ENCODE results near the gene NCKAP5. TPM values are rescaled to one million over a fixed set of nuclear protein-coding genes. Genes with fewer than 3 reads are reported as not detected.
A peak's percentile ranks its signal among the peaks of the same experiment; 100 is the strongest.

Gene NCKAP5
- total RNA-seq, 1 experiment from 2014 or later = 3.2 TPM

DNA sequence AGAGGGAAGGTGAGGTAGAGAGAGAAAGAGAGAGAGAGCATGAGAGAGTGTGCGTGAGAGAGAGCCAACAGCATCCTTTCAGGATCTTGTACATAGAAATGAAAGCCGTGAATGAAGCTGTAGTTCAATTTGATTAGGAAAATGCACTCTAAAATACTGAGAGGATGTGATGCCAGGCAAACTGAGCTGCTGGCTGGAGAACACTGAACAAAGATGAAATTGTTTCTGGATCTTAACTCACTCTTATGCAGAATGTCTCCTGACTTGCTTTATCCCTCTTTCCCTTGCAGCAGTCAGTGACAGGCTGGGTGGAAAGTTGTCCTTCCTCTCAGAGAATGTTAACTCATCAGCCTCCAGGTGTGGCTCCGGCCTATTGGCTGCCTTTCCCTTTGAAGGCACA is 908.9 kb downstream of the NCKAP5 start:
- H3K4me1 ChIP-seq (ENCODE audit: insufficient read depth, low read length) = peaks cover 5% of the 10 kb centered on the region; the same call in 1 of the 2 replicates
- BruUV-seq (replicated peaks) = no TSS peak
- DNase-seq (no peak), ATAC-seq (no peak)
- H2AFZ ChIP-seq (ENCODE audit: low read length) = no peak overlapping the region
- no peaks in the 10 kb centered on the region for H3K79me2 ChIP-seq (ENCODE audit: low read length)
- no peaks in the 10 kb centered on the region for H3K36me3 ChIP-seq (ENCODE audit: low read depth, low read length)
- no peaks in the 10 kb centered on the region for H3K27me3 ChIP-seq (ENCODE audit: low read length)
- CTCF ChIA-PET = no interaction called here
- POLR2A ChIA-PET (ENCODE audit: unreplicated experiment) = interaction anchor here (0.6 kb wide), 2 partner anchors 171 to 307 kb away, joined by 3 to 5 read pairs; no protein-coding TSS in a partner anchor
- H3F3A ChIP-seq (ENCODE audit: low read length, unreplicated experiment) = no peaks in the 10 kb centered on the region
- H3K9ac ChIP-seq (ENCODE audit: low read length) = no peak overlapping the region
- H3K9me2 ChIP-seq (replicated peaks; ENCODE audit: low read length) = no peaks in the 10 kb centered on the region
- H3K4me2 ChIP-seq (ENCODE audit: low read length) = no peak overlapping the region
- TF ChIP-seq EZH2 (IDR thresholded peaks at IDR 0.05; ENCODE audit: low read length, unreplicated experiment) = no peak
- TF ChIP-seq, protein P1, sequence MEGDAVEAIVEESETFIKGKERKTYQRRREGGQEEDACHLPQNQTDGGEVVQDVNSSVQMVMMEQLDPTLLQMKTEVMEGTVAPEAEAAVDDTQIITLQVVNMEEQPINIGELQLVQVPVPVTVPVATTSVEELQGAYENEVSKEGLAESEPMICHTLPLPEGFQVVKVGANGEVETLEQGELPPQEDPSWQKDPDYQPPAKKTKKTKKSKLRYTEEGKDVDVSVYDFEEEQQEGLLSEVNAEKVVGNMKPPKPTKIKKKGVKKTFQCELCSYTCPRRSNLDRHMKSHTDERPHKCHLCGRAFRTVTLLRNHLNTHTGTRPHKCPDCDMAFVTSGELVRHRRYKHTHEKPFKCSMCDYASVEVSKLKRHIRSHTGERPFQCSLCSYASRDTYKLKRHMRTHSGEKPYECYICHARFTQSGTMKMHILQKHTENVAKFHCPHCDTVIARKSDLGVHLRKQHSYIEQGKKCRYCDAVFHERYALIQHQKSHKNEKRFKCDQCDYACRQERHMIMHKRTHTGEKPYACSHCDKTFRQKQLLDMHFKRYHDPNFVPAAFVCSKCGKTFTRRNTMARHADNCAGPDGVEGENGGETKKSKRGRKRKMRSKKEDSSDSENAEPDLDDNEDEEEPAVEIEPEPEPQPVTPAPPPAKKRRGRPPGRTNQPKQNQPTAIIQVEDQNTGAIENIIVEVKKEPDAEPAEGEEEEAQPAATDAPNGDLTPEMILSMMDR (conservative IDR thresholded peaks at IDR 0.05; ENCODE audit: low read depth, low read length) = no peak
- no peak for TF ChIP-seq EZH2phosphoT487 (IDR thresholded peaks at IDR 0.05; ENCODE audit: borderline replicate concordance, low read length)
- H3K27ac ChIP-seq (ENCODE audit: low read length) = no peak overlapping the region
- no peak overlapping the region for H3K4me3 ChIP-seq (ENCODE audit: low read length)
- no peaks in the 10 kb centered on the region for H4K20me1 ChIP-seq (ENCODE audit: low read length)
- intact Hi-C loops (cut with micrococcal nuclease) = no loop called here
- no peaks in the 10 kb centered on the region for H3K9me3 ChIP-seq (ENCODE audit: low read length)

DNA sequence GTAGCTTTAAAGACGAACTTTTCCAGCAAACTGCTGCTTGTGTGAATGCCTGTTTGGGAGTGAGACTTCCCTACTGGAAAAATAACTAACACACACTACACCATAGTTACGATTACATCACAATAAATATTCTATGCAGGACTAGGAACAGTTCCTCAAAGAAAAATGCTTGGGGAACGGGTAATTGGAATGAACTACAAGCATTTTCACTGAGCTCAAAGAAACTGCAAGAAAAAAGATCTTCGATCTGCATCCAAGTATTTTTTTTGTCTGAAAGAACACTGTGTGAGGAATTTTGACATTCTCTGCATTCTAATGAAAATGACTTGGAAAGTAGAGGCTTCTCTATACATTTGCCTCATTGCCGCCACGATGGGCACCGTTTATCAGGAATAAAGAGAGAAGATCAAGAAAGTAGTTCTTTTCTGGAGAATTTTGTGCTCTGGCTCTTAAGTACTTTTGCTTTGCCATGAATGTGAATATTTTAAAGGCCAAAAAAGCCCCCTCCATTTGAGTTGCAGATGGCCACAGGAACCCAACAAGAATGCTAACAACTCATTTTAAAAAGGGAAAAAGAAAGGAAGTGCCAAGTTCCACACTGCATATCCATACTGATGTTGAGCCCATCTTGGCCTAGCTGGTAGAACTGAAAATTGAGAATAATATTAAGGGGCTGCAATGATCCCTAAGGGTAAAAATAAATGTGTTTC is 911.8 kb downstream of the NCKAP5 start:
- Histone ChIP-seq H3K27ac (ENCODE audit: low read length) (no peak overlapping the region), H4K20me1 (ENCODE audit: low read length) (no peaks in the 10 kb centered on the region), H2AFZ (ENCODE audit: low read length) (no peak overlapping the region), H3K4me1 (ENCODE audit: insufficient read depth, low read length) (peaks cover 5% of the 10 kb centered on the region; the same call in 1 of the 2 replicates), H3K79me2 (ENCODE audit: low read length) (no peaks in the 10 kb centered on the region), H3K9ac (ENCODE audit: low read length) (no peak overlapping the region), H3K36me3 (ENCODE audit: low read depth, low read length) (no peaks in the 10 kb centered on the region), H3K9me3 (ENCODE audit: low read length) (no peaks in the 10 kb centered on the region), H3K4me3 (ENCODE audit: low read length) (no peak overlapping the region), H3K9me2 (replicated peaks; ENCODE audit: low read length) (no peaks in the 10 kb centered on the region), H3K27me3 (ENCODE audit: low read length) (no peaks in the 10 kb centered on the region), H3K4me2 (ENCODE audit: low read length) (no peak overlapping the region), H3F3A (ENCODE audit: low read length, unreplicated experiment) (no peaks in the 10 kb centered on the region)
- no TSS peak for BruUV-seq (replicated peaks)
- TF ChIP-seq, protein P1 (conservative IDR thresholded peaks at IDR 0.05; ENCODE audit: low read depth, low read length) = no peak
- TF ChIP-seq EZH2 (IDR thresholded peaks at IDR 0.05; ENCODE audit: low read length, unreplicated experiment) (no peak), EZH2phosphoT487 (IDR thresholded peaks at IDR 0.05; ENCODE audit: borderline replicate concordance, low read length) (no peak)
- ATAC-seq (no peak), DNase-seq (no peak)
- ChIA-PET POLR2A (ENCODE audit: unreplicated experiment) (no interaction called here), CTCF (no interaction called here)
- intact Hi-C loops (cut with micrococcal nuclease) = no loop called here

DNA sequence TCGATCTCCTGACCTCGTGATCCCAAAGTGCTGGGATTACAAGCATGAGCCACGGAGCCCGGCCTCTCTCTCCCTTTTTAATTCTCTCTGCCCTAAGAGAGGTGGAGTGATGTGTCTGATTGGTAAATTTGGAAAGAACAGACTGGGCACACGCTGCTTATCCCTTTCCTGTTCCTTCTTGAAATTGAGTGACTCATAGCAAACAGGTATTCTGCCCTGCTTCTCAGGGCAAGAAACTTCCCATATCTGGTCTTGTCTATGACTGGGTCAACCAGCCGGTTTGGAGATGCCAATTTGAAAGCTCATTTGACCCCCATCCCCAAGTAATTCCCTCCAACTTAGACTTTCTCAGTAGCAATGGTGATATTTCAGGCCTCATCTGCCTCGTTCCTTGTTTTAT is 913.3 kb downstream of the NCKAP5 start:
- H3K79me2 ChIP-seq (ENCODE audit: low read length) = no peaks in the 10 kb centered on the region
- no peaks in the 10 kb centered on the region for H3K36me3 ChIP-seq (ENCODE audit: low read depth, low read length)
- H3F3A ChIP-seq (ENCODE audit: low read length, unreplicated experiment) = no peaks in the 10 kb centered on the region
- ChIA-PET CTCF (no interaction called here), POLR2A (ENCODE audit: unreplicated experiment) (no interaction called here)
- H3K27me3 ChIP-seq (ENCODE audit: low read length) = no peaks in the 10 kb centered on the region
- H3K4me1 ChIP-seq (ENCODE audit: insufficient read depth, low read length) = peaks cover 5% of the 10 kb centered on the region; the same call in 1 of the 2 replicates
- no peaks in the 10 kb centered on the region for H4K20me1 ChIP-seq (ENCODE audit: low read length)
- no TSS peak for BruUV-seq (replicated peaks)
- H3K9me3 ChIP-seq (ENCODE audit: low read length) = no peaks in the 10 kb centered on the region
- intact Hi-C loops (cut with micrococcal nuclease) = loop anchor here (5.0 kb wide), 1 partner anchor 388 kb away; no protein-coding TSS in a partner anchor
- DNase-seq (peak; percentile 67), ATAC-seq (peak; percentile 35; the same call in 1 of the 2 replicates)
- H2AFZ ChIP-seq (ENCODE audit: low read length) = no peak overlapping the region
- no peak overlapping the region for H3K4me3 ChIP-seq (ENCODE audit: low read length)
- no peak overlapping the region for H3K4me2 ChIP-seq (ENCODE audit: low read length)
- TF ChIP-seq EZH2 (IDR thresholded peaks at IDR 0.05; ENCODE audit: low read length, unreplicated experiment) (no peak), EZH2phosphoT487 (IDR thresholded peaks at IDR 0.05; ENCODE audit: borderline replicate concordance, low read length) (no peak)
- TF ChIP-seq, protein P1 (conservative IDR thresholded peaks at IDR 0.05; ENCODE audit: low read depth, low read length) = no peak
- no peaks in the 10 kb centered on the region for H3K9me2 ChIP-seq (replicated peaks; ENCODE audit: low read length)
- no peak overlapping the region for H3K27ac ChIP-seq (ENCODE audit: low read length)
- no peak overlapping the region for H3K9ac ChIP-seq (ENCODE audit: low read length)

All from PC-3 (cell line).